MG63 (cell line): ENCODE measurements around the gene B3GLCT. TPM values are rescaled to one million over a fixed set of nuclear protein-coding genes. Genes with fewer than 3 reads are reported as not detected.
"Not testable (repeated sequence)": the region's sequence is repeated elsewhere in the genome, so short reads cannot be mapped to it uniquely, and the experiment has no call there.

Source experiments
- DNase-seq: peaks from one replicate; pipeline ENCODE4 v3.0.0-alpha.2; 2020
- H3K27me3 ChIP-seq: fragments of 250-450 bp; sonication (Bioruptor Pico); 2 replicates; pipeline ENCODE4 v1.5.1; 2020; ENCODE audit warnings: mild to moderate bottlenecking, moderate library complexity
- H3K36me3 ChIP-seq: fragments of 250-450 bp; sonication (Bioruptor Pico); 2 replicates; pipeline ENCODE4 v1.5.1; 2020; ENCODE audit warnings: mild to moderate bottlenecking, moderate library complexity
- H3K4me3 ChIP-seq: fragments of 250-450 bp; sonication (Bioruptor Pico); 2 replicates; pipeline ENCODE4 v1.5.1; 2020; ENCODE audit warnings: mild to moderate bottlenecking, moderate library complexity
- H3K9me3 ChIP-seq: fragments of 250-450 bp; sonication (Bioruptor Pico); 2 replicates; pipeline ENCODE4 v1.5.1; 2020; ENCODE audit warnings: mild to moderate bottlenecking, moderate library complexity
- total RNA-seq: library from RNA; depleted of rRNA; stranded (reverse); fragments of >200 nt; shearing (Covaris generic); gene quantifications from 2 replicates; pipeline ENCODE4 v1.2.3, GENCODE V29; 2014; ENCODE audit warnings: low replicate concordance

The B3GLCT gene
- total RNA-seq, 1 experiment from 2014 or later: 12.5 TPM

GRCh38 chr13:31175847-31176532 lies 23.8 kb upstream of the B3GLCT start:
- Histone ChIP-seq H3K27me3 (no peaks in the 10 kb centered on the region), H3K9me3 (no peaks in the 10 kb centered on the region), H3K36me3 (no peaks in the 10 kb centered on the region), H3K4me3 (no peak overlapping the region)
- no peak for DNase-seq

- not testable (repeated sequence) for H3K9me3 ChIP-seq, H3K36me3 ChIP-seq, H3K27me3 ChIP-seq, DNase-seq, H3K4me3 ChIP-seq
Observed at GRCh38 chr13:31177813-31178495, 21.8 kb upstream of the B3GLCT start.

DNA sequence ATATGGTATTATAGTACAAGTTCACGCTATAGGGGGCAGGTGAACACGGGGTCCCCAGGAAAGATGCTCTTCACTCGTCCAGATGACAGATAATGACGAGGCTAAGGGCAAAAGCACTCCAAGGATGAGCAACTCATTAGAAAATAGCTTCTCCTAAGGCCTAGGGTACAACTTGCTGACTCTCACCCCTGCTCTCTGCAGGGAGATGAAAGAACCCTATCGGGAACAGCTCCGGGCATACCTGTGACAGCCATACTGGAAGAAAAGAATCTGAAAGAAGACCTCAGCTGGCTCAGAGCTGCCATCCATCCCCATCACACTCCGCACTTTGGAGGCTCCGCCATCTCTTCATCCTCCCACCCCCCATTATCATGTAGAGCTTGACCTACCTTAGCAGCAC lies 20.5 kb upstream of the B3GLCT start:
- DNase-seq: no peak
- no peaks in the 10 kb centered on the region for H3K9me3 ChIP-seq
- no peak overlapping the region for H3K4me3 ChIP-seq
- no peaks in the 10 kb centered on the region for H3K27me3 ChIP-seq
- H3K36me3 ChIP-seq: no peaks in the 10 kb centered on the region

DNA sequence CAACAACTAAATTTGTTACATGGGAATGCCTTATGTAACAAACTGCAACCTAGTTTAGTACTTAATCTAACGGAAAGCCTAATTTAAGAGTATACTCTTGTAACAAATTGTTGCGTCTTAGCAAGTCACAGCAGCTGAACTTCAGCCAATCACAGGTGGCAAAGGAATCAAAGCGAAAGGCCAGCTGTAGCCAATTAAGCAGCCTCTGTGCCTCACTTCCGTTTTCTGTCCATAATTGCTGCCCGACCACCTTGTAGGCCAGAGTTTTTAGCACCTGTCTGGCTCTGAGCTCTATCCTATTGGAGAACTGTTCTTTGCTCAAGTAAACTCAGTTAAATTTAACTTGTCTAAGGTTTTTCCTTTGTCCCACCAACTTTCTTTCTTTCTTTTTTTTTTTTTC lies 20.0 kb upstream of the B3GLCT start:
- no peaks in the 10 kb centered on the region for H3K36me3 ChIP-seq
- no peaks in the 10 kb centered on the region for H3K9me3 ChIP-seq
- no peak for DNase-seq
- H3K27me3 ChIP-seq: no peaks in the 10 kb centered on the region
- no peak overlapping the region for H3K4me3 ChIP-seq

- Histone ChIP-seq H3K9me3 (no peaks in the 10 kb centered on the region), H3K27me3 (no peaks in the 10 kb centered on the region)
- DNase-seq: no peak
Observed at GRCh38 chr13:31182987-31183386, 16.8 kb upstream of the B3GLCT start.

DNA sequence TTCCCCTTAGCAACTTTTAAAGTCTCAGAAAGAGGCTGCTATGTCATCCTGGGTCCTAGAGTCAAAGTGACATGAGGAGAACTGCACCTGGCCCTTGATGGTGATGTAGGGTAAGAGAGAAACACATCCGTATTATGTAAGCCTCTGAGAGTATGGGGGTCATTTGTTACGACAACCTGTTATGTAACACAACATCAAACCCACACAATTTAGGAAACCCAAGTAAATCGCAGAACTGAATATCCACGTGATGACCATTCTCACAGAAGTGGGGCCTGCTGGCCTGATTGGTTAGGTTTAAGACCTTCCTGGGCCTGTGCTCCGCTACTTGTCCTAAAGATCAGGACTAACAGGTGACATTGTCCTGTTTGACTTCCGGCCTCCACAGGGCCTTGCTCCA lies 15.3 kb upstream of the B3GLCT start:
- Histone ChIP-seq H3K4me3 (no peak overlapping the region), H3K9me3 (no peaks in the 10 kb centered on the region), H3K36me3 (no peaks in the 10 kb centered on the region), H3K27me3 (no peaks in the 10 kb centered on the region)
- DNase-seq: no peak

More at GRCh38 chr13:31182987-31183386, 16.8 kb upstream of the B3GLCT start:
- Histone ChIP-seq H3K4me3 (no peak overlapping the region), H3K36me3 (no peaks in the 10 kb centered on the region)

DNA sequence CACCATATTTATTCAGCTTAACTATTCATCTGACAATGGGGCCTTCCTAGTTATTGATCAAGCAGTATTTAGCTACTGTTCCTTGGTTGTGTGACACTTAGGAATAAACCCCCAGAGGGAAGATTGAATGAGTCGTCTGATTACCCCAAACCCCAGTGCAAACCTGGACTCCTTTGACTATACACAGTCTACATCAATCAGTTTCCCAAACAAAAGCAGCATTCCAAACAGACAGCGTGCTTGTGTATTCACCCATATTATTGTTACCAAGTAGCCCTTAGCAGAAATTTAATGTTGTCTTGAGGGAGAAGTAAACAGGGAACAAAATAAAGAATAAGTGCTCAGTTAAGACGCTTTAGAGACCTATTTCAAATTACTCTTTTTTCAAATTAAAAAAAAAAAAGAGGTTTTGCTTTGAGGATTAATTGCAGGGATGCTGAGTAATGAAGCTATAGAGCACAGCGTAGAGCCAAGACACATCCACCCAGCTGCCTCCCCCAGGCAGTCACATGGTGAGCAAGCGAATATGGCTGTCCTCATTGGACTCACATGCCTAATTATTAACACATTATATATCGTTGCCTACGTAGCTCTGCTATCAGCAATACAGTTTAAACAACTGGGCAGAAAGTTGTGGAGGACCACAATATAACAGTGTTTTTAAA lies 14.7 kb upstream of the B3GLCT start:
- no peak for DNase-seq
- no peaks in the 10 kb centered on the region for H3K36me3 ChIP-seq
- no peaks in the 10 kb centered on the region for H3K9me3 ChIP-seq
- no peak overlapping the region for H3K4me3 ChIP-seq
- H3K27me3 ChIP-seq: no peaks in the 10 kb centered on the region

DNA sequence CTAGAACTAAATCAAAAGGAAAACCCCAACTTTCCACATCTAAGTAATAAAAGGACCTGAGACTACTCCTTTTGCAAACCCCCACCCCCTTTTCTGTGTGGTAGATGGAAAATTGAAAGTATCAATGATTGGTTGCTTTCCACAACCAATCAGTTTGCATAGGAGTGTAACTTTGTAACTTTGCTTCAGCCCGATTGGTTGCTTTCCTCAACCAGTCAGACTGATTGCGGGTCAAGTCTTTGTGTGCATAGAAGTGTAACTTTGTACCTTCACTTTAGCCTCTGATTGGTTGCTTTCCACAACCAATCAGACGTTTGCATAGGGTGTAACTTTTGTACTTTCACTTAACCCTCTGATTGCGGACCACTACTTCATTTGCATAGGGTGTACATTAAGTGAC lies 8.0 kb upstream of the B3GLCT start:
- no peak for DNase-seq
- H3K4me3 ChIP-seq: no peak overlapping the region
- H3K36me3 ChIP-seq: no peaks in the 10 kb centered on the region
- H3K27me3 ChIP-seq: no peaks in the 10 kb centered on the region
- no peaks in the 10 kb centered on the region for H3K9me3 ChIP-seq

- no peak for DNase-seq
- H3K9me3 ChIP-seq: no peaks in the 10 kb centered on the region
- H3K36me3 ChIP-seq: no peaks in the 10 kb centered on the region
- no peaks in the 10 kb centered on the region for H3K27me3 ChIP-seq
- H3K4me3 ChIP-seq: no peak overlapping the region
Observed at GRCh38 chr13:31192306-31192705, 7.5 kb upstream of the B3GLCT start.

DNA sequence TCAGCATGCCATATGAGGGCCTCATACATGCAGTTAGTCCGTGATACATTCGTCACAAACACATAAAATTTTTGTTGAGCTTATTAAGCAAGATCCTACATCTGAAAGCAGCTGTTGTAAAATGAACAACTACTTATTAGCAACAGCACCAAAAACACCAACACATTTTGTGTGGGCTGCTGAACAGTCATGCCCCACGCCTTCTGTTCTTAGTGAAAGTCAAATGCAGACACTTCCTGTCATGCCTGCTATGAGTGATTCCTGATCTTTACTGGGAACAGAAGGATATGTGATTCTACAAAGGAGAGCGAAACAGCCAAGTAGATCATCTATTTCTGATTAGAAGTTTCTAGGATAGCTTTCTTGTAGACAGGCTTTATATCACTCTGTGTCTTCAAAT lies 4.2 kb upstream of the B3GLCT start:
- Histone ChIP-seq H3K36me3 (no peaks in the 10 kb centered on the region), H3K27me3 (no peaks in the 10 kb centered on the region), H3K4me3 (no peak overlapping the region), H3K9me3 (no peaks in the 10 kb centered on the region)
- DNase-seq: no peak

- no peaks in the 10 kb centered on the region for H3K9me3 ChIP-seq
- H3K27me3 ChIP-seq: no peaks in the 10 kb centered on the region
- H3K4me3 ChIP-seq: no peak overlapping the region
- no peak for DNase-seq
- no peaks in the 10 kb centered on the region for H3K36me3 ChIP-seq
Observed at GRCh38 chr13:31196992-31197391, 2.8 kb upstream of the B3GLCT start.

DNA sequence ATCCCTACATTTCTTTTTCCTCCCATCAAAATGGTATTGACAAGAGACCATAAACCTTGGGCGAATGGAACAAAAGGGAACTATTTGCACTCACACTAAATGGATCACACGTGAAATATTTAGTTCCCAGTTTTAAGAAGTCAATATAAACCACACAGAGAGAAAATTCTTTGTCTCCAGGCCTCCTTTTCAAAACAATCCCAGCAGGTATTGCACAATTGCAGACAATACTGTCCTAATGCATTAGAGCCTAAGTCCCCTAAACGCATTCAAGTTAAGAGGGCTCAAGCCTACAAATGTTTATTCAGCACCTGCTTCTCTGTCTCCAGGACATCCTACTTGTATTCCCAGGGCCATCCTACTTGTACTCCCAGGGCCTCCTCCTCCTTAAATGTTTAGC lies 1.3 kb upstream of the B3GLCT start:
- H3K36me3 ChIP-seq: no peaks in the 10 kb centered on the region
- no peak overlapping the region for H3K4me3 ChIP-seq
- H3K27me3 ChIP-seq: no peaks in the 10 kb centered on the region
- DNase-seq: no peak
- H3K9me3 ChIP-seq: no peaks in the 10 kb centered on the region

GRCh38 chr13:31199527-31199848 lies 287 bp upstream of the B3GLCT start:
- no peak for DNase-seq
- Histone ChIP-seq H3K4me3 (peak overlapping the region; percentile 64), H3K9me3 (no peaks in the 10 kb centered on the region), H3K36me3 (no peaks in the 10 kb centered on the region), H3K27me3 (no peaks in the 10 kb centered on the region)

DNA sequence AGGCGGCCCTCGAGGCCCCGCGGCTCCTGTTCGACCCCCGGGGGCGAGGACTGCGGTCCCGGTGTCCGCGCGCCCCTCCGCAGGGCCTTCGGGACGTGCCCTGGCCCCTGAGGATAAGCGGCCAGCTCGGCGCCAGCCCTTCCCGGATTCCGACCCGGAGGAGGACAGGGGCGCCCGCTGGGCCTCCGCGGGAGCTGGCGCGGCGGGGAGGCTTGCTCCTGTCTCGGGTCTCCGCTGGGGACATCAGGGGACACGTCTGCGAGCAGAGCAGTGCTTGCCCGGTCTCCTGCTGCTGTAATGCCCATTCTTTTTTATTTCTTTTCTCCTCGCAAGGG lies 829 bp downstream of the B3GLCT start:
- H3K36me3 ChIP-seq: no peaks in the 10 kb centered on the region
- H3K4me3 ChIP-seq: peak overlapping the region; percentile 64
- no peaks in the 10 kb centered on the region for H3K9me3 ChIP-seq
- H3K27me3 ChIP-seq: no peaks in the 10 kb centered on the region
- peak; percentile 46 for DNase-seq

DNA sequence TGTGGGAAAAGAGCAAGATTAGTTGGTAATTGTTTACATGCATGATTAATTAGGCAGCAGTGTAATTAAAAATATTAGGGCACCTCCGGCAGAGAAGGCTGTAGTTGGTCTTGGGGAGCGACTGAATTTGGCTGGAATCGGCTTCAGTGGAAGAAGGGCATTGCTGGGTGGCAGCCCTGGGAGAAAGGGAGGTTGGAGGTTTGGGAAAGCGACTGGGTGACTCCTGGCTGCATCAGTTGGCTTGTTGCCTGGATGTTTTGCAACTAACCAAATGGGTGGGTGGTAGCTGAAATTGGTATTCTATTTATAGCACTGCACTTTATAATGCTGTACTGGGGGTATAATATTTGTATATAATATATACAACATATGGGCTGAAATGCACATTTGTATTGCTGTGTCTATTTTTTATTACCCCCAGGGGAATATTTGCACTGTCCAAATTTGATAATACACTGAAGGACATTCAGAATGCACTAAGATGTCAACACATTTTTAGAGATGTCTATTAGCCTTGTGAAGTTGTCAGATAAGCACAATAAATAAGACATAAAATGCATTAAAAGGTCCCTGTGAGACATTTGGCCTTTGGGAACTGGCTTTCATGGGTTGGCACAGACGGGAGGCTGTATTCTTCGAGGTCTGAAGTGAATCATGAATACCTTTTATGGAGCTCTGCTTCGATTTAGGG lies 1.7 kb downstream of the B3GLCT start:
- Histone ChIP-seq H3K4me3 (peak overlapping the region; percentile 64), H3K9me3 (no peaks in the 10 kb centered on the region), H3K27me3 (no peaks in the 10 kb centered on the region), H3K36me3 (no peaks in the 10 kb centered on the region)
- DNase-seq: peak; percentile 66

- DNase-seq: peak; percentile 35
- Histone ChIP-seq H3K4me3 (no peak overlapping the region), H3K36me3 (no peaks in the 10 kb centered on the region), H3K9me3 (no peaks in the 10 kb centered on the region), H3K27me3 (no peaks in the 10 kb centered on the region)
Observed at GRCh38 chr13:31204592-31204991, 4.8 kb downstream of the B3GLCT start.

- no peak overlapping the region for H3K4me3 ChIP-seq
- H3K9me3 ChIP-seq: no peaks in the 10 kb centered on the region
- H3K36me3 ChIP-seq: no peaks in the 10 kb centered on the region
- H3K27me3 ChIP-seq: no peaks in the 10 kb centered on the region
- peak; percentile 58 for DNase-seq
Observed at GRCh38 chr13:31207661-31208552, 8.1 kb downstream of the B3GLCT start.
